WTC11 (cell line): ENCODE measurements around the gene RBM47.

Experiments used
- CREB1 ChIP-seq: sonication (generic); formaldehyde crosslinking; IDR thresholded peaks from 2 replicates; pipeline ENCODE4 v1.8.0; 2023; ENCODE audit warnings: mild to moderate bottlenecking, missing genetic modification reagents
- CTCF ChIP-seq: fragments of 200-600 bp; IDR thresholded peaks from 2 replicates; pipeline ENCODE4 v1.8.0; 2022; ENCODE audit warnings: antibody characterized with exemption
- FOXJ3 ChIP-seq: sonication (generic); formaldehyde crosslinking; IDR thresholded peaks from 2 replicates; pipeline ENCODE4 v1.9.0; 2021; ENCODE audit warnings: missing genetic modification reagents, mild to moderate bottlenecking, borderline replicate concordance
- HMGXB4 ChIP-seq: sonication (generic); formaldehyde crosslinking; IDR thresholded peaks from 2 replicates; pipeline ENCODE4 v1.8.1; 2023; ENCODE audit warnings: mild to moderate bottlenecking, moderate library complexity, missing genetic modification reagents
- JUN ChIP-seq: sonication (generic); formaldehyde crosslinking; IDR thresholded peaks from 2 replicates; pipeline ENCODE4 v1.8.0; 2023; ENCODE audit warnings: mild to moderate bottlenecking, missing genetic modification reagents
- MAX ChIP-seq: sonication (generic); formaldehyde crosslinking; IDR thresholded peaks from 2 replicates; pipeline ENCODE4 v1.8.0; 2022; ENCODE audit warnings: mild to moderate bottlenecking, missing genetic modification reagents
- STAT6 ChIP-seq: sonication (generic); formaldehyde crosslinking; conservative IDR thresholded peaks from 2 replicates; pipeline ENCODE4 v1.8.1; 2023; ENCODE audit warnings: mild to moderate bottlenecking, low read depth, missing genetic modification reagents, moderate library complexity
- USF1 ChIP-seq: sonication (generic); formaldehyde crosslinking; IDR thresholded peaks from 2 replicates; pipeline ENCODE4 v1.8.0; 2022; ENCODE audit warnings: mild to moderate bottlenecking, missing genetic modification reagents
- ZNF232 ChIP-seq: sonication (generic); formaldehyde crosslinking; IDR thresholded peaks from 2 replicates; pipeline ENCODE4 v1.8.0; 2022; ENCODE audit warnings: mild to moderate bottlenecking, missing genetic modification reagents

GRCh38 chr4:40377512-40378365 lies 251.9 kb downstream of the RBM47 start:
- TF ChIP-seq HMGXB4 (CRISPR knock-in tag) (no peak), USF1 (no peak), MAX (CRISPR knock-in tag) (no peak), ZNF232 (CRISPR knock-in tag) (no peak), CTCF (no peak), FOXJ3 (CRISPR knock-in tag) (no peak), STAT6 (CRISPR knock-in tag) (no peak), CREB1 (no peak), JUN (CRISPR knock-in tag) (no peak)
